HepG2 (cell line): ENCODE results near the gene MCAT. TPM values are rescaled to one million over a fixed set of nuclear protein-coding genes. Genes with fewer than 3 reads are reported as not detected.

Experiments used
- ATAC-seq: fragments of 200-7000 bp; cut with Tn5 transposase; 3 replicates; pipeline ENCODE4 v1.9.1; 2020; ENCODE audit warnings: mild to moderate bottlenecking, moderate library complexity
- BruUV-seq: library from RNA; stranded (reverse); fragments of 400-500 nt; replicated peaks from 2 replicates; lab custom pipeline; 2021; lab: Mats Ljungman, UMichigan
- CTCF ChIA-PET: fragments of 300-600 bp; formaldehyde crosslinking; extraction: SDS; loops from one replicate; lab custom pipeline; 2021; ENCODE audit warnings: low total read pairs, inconsistent platforms, low intra/inter-chr PET ratio; lab: Yijun Ruan, JAX
- POLR2A ChIA-PET: fragments of 350-600 bp; sonication (Branson Sonifier 250); formaldehyde crosslinking; loops from one replicate; lab custom pipeline; 2020; ENCODE audit warnings: antibody characterized with exemption, inconsistent platforms; lab: Yijun Ruan, JAX
- DNase-seq: peaks from one replicate; pipeline ENCODE4 v3.0.0-alpha.2; 2015; ENCODE audit warnings: low spot score
- FAIRE-seq: peaks from 3 replicates; lab custom pipeline; 2011; peaks lifted over from hg19 to GRCh38; lab: Jason Lieb, UNC
- H2AFZ ChIP-seq: one replicate; pipeline ENCODE4 v1.6.1; 2011; ENCODE audit warnings: low read length, inconsistent platforms
- H3K27ac ChIP-seq: fragments of 300-600 bp; 3 replicates; pipeline ENCODE4 v1.8.0; 2011; ENCODE audit warnings: mixed run types, mild to moderate bottlenecking, mixed read lengths, low read length, inconsistent platforms; ENCODE audit not compliant: insufficient read depth; ENCODE audit errors: extremely low read length
- H3K27me3 ChIP-seq, 2 experiments: fragments of 200-600 bp in 1 of 2; 2 replicates in 1 of 2; 3 replicates in 1 of 2; pipeline versions ENCODE4 v1.6.0 to v1.8.0; 2011; ENCODE audit warnings: low read length in 2 of 2, mild to moderate bottlenecking in 2 of 2, moderate library complexity in 2 of 2, inconsistent platforms in 1 of 2; ENCODE audit not compliant: insufficient read depth in 2 of 2, control insufficient read depth in 1 of 2
- H3K36me3 ChIP-seq, 2 experiments: fragments of 200-600 bp in 1 of 2; replicated peaks in 1 of 2; 2 replicates in 1 of 2; 3 replicates in 1 of 2; pipeline versions ENCODE4 v1.5.1 to v1.8.0; 2011; ENCODE audit warnings: low read length in 2 of 2, inconsistent platforms in 1 of 2; ENCODE audit not compliant: insufficient read depth in 2 of 2, control insufficient read depth in 1 of 2
- H3K4me1 ChIP-seq: 2 replicates; pipeline ENCODE4 v1.5.1; 2012; ENCODE audit warnings: low read length, inconsistent platforms; ENCODE audit not compliant: insufficient read depth
- H3K4me2 ChIP-seq: 2 replicates; pipeline ENCODE4 v1.6.0; 2011; ENCODE audit warnings: low read depth, low read length, inconsistent platforms
- H3K4me3 ChIP-seq, 3 experiments: fragments of 200-600 bp in 1 of 3; sonication (generic), shearing (Covaris generic) in 1 of 3; replicated peaks in 1 of 3; 2 replicates each; pipeline ENCODE4 v1.5.1; 2011 to 2016; ENCODE audit warnings: low read length in 3 of 3, inconsistent platforms in 2 of 3, low read depth in 2 of 3, mild to moderate bottlenecking in 2 of 3, control low read depth in 1 of 3, mixed read lengths in 1 of 3; ENCODE audit not compliant: insufficient read depth in 1 of 3
- H3K79me2 ChIP-seq: one replicate; pipeline ENCODE4 v1.6.1; 2011; ENCODE audit warnings: low read length, inconsistent platforms; ENCODE audit not compliant: insufficient read depth
- H3K9ac ChIP-seq: 2 replicates; pipeline ENCODE4 v1.6.0; 2011; ENCODE audit warnings: mild to moderate bottlenecking, low read depth, low read length, inconsistent platforms; ENCODE audit not compliant: insufficient read depth
- H3K9me3 ChIP-seq: 2 replicates; pipeline ENCODE4 v1.5.1; 2012; ENCODE audit warnings: mild to moderate bottlenecking, low read length
- H4K20me1 ChIP-seq: 2 replicates; pipeline ENCODE4 v1.6.0; 2011; ENCODE audit warnings: inconsistent platforms, mild to moderate bottlenecking, low read length, moderate library complexity; ENCODE audit not compliant: insufficient read depth
- LCORL ChIP-seq, 2 experiments: fragments of 450-650 bp in 1 of 2; sonication (generic) in 1 of 2; formaldehyde crosslinking in 1 of 2; IDR thresholded peaks; 2 replicates each; pipeline versions ENCODE4 v1.5.0 to v1.6.1; 2017 to 2020; ENCODE audit warnings: antibody characterized with exemption in 1 of 2, missing genetic modification reagents in 1 of 2
- USF2 ChIP-seq, 2 experiments: sonication (generic) in 1 of 2; formaldehyde crosslinking in 1 of 2; IDR thresholded peaks; 2 replicates each; pipeline versions ENCODE4 v1.5.1 to v1.6.1; 2011 to 2020; ENCODE audit warnings: borderline replicate concordance in 1 of 2, low read depth in 1 of 2, low read length in 1 of 2, mild to moderate bottlenecking in 1 of 2, missing genetic modification reagents in 1 of 2, moderate library complexity in 1 of 2
- ZNF562 ChIP-seq: sonication (generic); formaldehyde crosslinking; IDR thresholded peaks from 2 replicates; pipeline ENCODE4 v1.8.0; 2022; ENCODE audit warnings: missing genetic modification reagents, borderline replicate concordance
- ZNF619 ChIP-seq: sonication (generic); formaldehyde crosslinking; IDR thresholded peaks from 2 replicates; pipeline ENCODE4 v1.4.0; 2020; ENCODE audit warnings: mild to moderate bottlenecking, missing genetic modification reagents
- ZNF775 ChIP-seq: sonication (generic); formaldehyde crosslinking; IDR thresholded peaks from 2 replicates; pipeline ENCODE4 v1.4.0; 2020; ENCODE audit warnings: missing genetic modification reagents, mild to moderate bottlenecking, moderate library complexity, borderline replicate concordance
- WGBS: methylation state at CpG from one replicate; pipeline ENCODE4 v1.1.6; 2017; ENCODE audit warnings: low lambda C conversion rate; 5-methylcytosine and 5-hydroxymethylcytosine counted together
- in situ Hi-C: cut with HindIII; loops from 2 replicates; pipeline ENCODE4 v1.10.0; 2017; ENCODE audit warnings: low pct_unique_long_range_greater_than_20kb; ENCODE audit not compliant: extremely low pct_ligation_motif_present
- intact Hi-C: fragments of 100-400 bp; cut with micrococcal nuclease; formaldehyde crosslinking; loops from one replicate; pipeline ENCODE4 v1.10.0; 2022; ENCODE audit not compliant: unreplicated experiment
- polyA plus RNA-seq, 8 experiments: library from polyadenylated mRNA; depleted of rRNA in 3 of 8; stranded (reverse) in 7 of 8; unstranded in 1 of 8; fragments of >200 nt; fragmentation: Illumina TruSeq in 4 of 8; extraction: Trizol in 4 of 8; gene quantifications; 2 replicates each; pipeline versions ENCODE4 v1.2.1 to v1.2.3, GENCODE V29; 2011 to 2016; ENCODE audit warnings: low read depth in 4 of 8, missing spikeins in 1 of 8, mixed read lengths in 1 of 8; ENCODE audit not compliant: insufficient read depth in 1 of 8
- total RNA-seq, 5 experiments: library from RNA; depleted of rRNA; stranded (reverse); fragments of >200 nt; fragmentation: Illumina TruSeq; extraction: Trizol; gene quantifications; 2 replicates each; pipeline ENCODE4 v1.2.3, GENCODE V29; 2016; ENCODE audit warnings: low read depth in 1 of 5
- TF ChIP-seq, protein P1 (sequence below): sonication (generic); formaldehyde crosslinking; IDR thresholded peaks from 2 replicates; pipeline ENCODE4 v1.4.0; 2020; ENCODE audit warnings: mild to moderate bottlenecking, missing genetic modification reagents
- TF ChIP-seq, protein P2 (sequence below): sonication (generic); formaldehyde crosslinking; IDR thresholded peaks from 2 replicates; pipeline ENCODE4 v1.8.0; 2022; ENCODE audit warnings: mild to moderate bottlenecking, missing genetic modification reagents, moderate library complexity

The MCAT gene
- total and polyA plus RNA-seq, 2 of the 13 experiments (the other 11 are each of a cell fraction or from before 2014, with no cell fraction given), result 9.3 to 16.7 TPM

- TF ChIP-seq, protein P1, sequence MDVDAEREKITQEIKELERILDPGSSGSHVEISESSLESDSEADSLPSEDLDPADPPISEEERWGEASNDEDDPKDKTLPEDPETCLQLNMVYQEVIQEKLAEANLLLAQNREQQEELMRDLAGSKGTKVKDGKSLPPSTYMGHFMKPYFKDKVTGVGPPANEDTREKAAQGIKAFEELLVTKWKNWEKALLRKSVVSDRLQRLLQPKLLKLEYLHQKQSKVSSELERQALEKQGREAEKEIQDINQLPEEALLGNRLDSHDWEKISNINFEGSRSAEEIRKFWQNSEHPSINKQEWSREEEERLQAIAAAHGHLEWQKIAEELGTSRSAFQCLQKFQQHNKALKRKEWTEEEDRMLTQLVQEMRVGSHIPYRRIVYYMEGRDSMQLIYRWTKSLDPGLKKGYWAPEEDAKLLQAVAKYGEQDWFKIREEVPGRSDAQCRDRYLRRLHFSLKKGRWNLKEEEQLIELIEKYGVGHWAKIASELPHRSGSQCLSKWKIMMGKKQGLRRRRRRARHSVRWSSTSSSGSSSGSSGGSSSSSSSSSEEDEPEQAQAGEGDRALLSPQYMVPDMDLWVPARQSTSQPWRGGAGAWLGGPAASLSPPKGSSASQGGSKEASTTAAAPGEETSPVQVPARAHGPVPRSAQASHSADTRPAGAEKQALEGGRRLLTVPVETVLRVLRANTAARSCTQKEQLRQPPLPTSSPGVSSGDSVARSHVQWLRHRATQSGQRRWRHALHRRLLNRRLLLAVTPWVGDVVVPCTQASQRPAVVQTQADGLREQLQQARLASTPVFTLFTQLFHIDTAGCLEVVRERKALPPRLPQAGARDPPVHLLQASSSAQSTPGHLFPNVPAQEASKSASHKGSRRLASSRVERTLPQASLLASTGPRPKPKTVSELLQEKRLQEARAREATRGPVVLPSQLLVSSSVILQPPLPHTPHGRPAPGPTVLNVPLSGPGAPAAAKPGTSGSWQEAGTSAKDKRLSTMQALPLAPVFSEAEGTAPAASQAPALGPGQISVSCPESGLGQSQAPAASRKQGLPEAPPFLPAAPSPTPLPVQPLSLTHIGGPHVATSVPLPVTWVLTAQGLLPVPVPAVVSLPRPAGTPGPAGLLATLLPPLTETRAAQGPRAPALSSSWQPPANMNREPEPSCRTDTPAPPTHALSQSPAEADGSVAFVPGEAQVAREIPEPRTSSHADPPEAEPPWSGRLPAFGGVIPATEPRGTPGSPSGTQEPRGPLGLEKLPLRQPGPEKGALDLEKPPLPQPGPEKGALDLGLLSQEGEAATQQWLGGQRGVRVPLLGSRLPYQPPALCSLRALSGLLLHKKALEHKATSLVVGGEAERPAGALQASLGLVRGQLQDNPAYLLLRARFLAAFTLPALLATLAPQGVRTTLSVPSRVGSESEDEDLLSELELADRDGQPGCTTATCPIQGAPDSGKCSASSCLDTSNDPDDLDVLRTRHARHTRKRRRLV (CRISPR knock-in tag), result no peak
- TF ChIP-seq LCORL (IDR thresholded peaks at IDR 0.05) (no peak), LCORL (CRISPR knock-in tag; IDR thresholded peaks at IDR 0.05) (no peak), ZNF619 (CRISPR knock-in tag) (no peak), ZNF775 (CRISPR knock-in tag) (no peak)
- TF ChIP-seq, protein P2, sequence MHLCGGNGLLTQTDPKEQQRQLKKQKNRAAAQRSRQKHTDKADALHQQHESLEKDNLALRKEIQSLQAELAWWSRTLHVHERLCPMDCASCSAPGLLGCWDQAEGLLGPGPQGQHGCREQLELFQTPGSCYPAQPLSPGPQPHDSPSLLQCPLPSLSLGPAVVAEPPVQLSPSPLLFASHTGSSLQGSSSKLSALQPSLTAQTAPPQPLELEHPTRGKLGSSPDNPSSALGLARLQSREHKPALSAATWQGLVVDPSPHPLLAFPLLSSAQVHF (CRISPR knock-in tag), result no peak
- TF ChIP-seq, all 625 proteins: peak for 0
These were observed 44.8 kb downstream of the MCAT start (continued) for GRCh38 chr22:43098356-43098755.

DNA sequence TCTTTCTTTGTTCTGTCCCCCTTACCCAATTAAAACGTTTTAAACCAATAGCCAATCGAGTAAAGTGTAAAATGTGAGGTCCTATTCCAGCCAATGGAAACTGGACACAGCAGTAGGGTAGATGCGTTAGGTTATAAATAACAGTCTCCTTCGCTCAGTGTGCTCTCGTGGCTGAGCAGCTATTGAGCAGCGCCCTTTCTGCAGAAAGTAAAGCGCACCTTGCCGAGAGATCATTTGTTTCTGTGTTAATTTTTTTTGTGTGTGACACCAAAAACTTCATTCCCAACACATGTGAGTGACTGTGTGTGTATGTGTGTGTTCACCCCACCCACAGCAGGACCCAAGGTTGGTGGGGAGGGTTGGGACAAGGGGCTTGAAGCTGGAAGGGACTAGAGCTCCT is 46.8 kb downstream of the MCAT start:
- H3K79me2 ChIP-seq, result no peaks in the 10 kb centered on the region
- in situ Hi-C loops, result no loop called here
- no peaks in the 10 kb centered on the region for H3K27me3 ChIP-seq
- peak; percentile 82; the same call in 1 of the 2 replicates for TF ChIP-seq ZNF562 (CRISPR knock-in tag)
- no peak for TF ChIP-seq USF2 (IDR thresholded peaks at IDR 0.05; ENCODE audit: low read depth, low read length)
- TF ChIP-seq USF2 (CRISPR knock-in tag; IDR thresholded peaks at IDR 0.05; ENCODE audit: borderline replicate concordance), result no peak
- TF ChIP-seq, all 625 proteins: peak for 1
- Histone ChIP-seq H3K4me1 (peaks cover 54% of the 10 kb centered on the region), H3K4me3 (no peak overlapping the region), H3K9ac (no peak overlapping the region), H3K9me3 (peaks cover 11% of the 10 kb centered on the region), H3K27ac (no peak overlapping the region), H4K20me1 (no peaks in the 10 kb centered on the region), H3K4me2 (no peak overlapping the region), H2AFZ (no peak overlapping the region), H3K36me3 (no peaks in the 10 kb centered on the region)
- FAIRE-seq (no peak), ATAC-seq (no peak), DNase-seq (no peak)
- 81% methylated on average over 8 of the region's 8 CpGs for WGBS
- no TSS peak for BruUV-seq
- POLR2A ChIA-PET, result no interaction called here
- intact Hi-C loops, result no loop called here
- CTCF ChIA-PET, result no interaction called here
